ENCODE measurements around the gene LILRB4. TPM values are rescaled to one million over a fixed set of nuclear protein-coding genes. Genes with fewer than 3 reads are reported as not detected.
"Not testable (repeated sequence)": the region's sequence is repeated elsewhere in the genome, so short reads cannot be mapped to it uniquely, and the experiment has no call there.

The LILRB4 gene
- total RNA-seq, 1 experiment from 2014 or later: not detected

- ATAC-seq (no peak), DNase-seq (ENCODE audit: low spot score) (no peak)
- CTCF ChIA-PET: no interaction called here
- Mint-ChIP-seq H3K4me1 (no peaks in the 10 kb centered on the region), H3K27ac (no peak overlapping the region), H3K4me3 (no peak overlapping the region), H3K27me3 (ENCODE audit: low read depth) (peaks cover 12% of the 10 kb centered on the region), H3K36me3 (peaks cover 37% of the 10 kb centered on the region), H3K9me3 (peaks cover 53% of the 10 kb centered on the region)
- POLR2A ChIA-PET: no interaction called here
- no peak for TF ChIP-seq NR1H2 (CRISPR knock-in tag; IDR thresholded peaks at IDR 0.05)
- no peak for TF ChIP-seq TEAD4 (CRISPR knock-in tag; IDR thresholded peaks at IDR 0.05)
- no peak for TF ChIP-seq GTF2I (CRISPR knock-in tag; conservative IDR thresholded peaks at IDR 0.05)
- no peak for TF ChIP-seq CBFB (CRISPR knock-in tag; IDR thresholded peaks at IDR 0.05; ENCODE audit: low read depth)
- TF ChIP-seq NFATC4 (CRISPR knock-in tag; IDR thresholded peaks at IDR 0.05): no peak
- TF ChIP-seq, protein P1, sequence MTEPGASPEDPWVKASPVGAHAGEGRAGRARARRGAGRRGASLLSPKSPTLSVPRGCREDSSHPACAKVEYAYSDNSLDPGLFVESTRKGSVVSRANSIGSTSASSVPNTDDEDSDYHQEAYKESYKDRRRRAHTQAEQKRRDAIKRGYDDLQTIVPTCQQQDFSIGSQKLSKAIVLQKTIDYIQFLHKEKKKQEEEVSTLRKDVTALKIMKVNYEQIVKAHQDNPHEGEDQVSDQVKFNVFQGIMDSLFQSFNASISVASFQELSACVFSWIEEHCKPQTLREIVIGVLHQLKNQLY (CRISPR knock-in tag; IDR thresholded peaks at IDR 0.05): no peak
- TF ChIP-seq, protein P2, sequence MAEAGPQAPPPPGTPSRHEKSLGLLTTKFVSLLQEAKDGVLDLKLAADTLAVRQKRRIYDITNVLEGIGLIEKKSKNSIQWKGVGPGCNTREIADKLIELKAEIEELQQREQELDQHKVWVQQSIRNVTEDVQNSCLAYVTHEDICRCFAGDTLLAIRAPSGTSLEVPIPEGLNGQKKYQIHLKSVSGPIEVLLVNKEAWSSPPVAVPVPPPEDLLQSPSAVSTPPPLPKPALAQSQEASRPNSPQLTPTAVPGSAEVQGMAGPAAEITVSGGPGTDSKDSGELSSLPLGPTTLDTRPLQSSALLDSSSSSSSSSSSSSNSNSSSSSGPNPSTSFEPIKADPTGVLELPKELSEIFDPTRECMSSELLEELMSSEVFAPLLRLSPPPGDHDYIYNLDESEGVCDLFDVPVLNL (CRISPR knock-in tag; IDR thresholded peaks at IDR 0.05; ENCODE audit: borderline replicate concordance, low read depth): no peak
- no peak for TF ChIP-seq TEAD1 (CRISPR knock-in tag; IDR thresholded peaks at IDR 0.05)
- TF ChIP-seq NR3C1 (CRISPR knock-in tag; conservative IDR thresholded peaks at IDR 0.05; ENCODE audit: low read depth): no peak
- no peak for TF ChIP-seq ZNF232 (CRISPR knock-in tag; IDR thresholded peaks at IDR 0.05)
- TF ChIP-seq, protein P3, sequence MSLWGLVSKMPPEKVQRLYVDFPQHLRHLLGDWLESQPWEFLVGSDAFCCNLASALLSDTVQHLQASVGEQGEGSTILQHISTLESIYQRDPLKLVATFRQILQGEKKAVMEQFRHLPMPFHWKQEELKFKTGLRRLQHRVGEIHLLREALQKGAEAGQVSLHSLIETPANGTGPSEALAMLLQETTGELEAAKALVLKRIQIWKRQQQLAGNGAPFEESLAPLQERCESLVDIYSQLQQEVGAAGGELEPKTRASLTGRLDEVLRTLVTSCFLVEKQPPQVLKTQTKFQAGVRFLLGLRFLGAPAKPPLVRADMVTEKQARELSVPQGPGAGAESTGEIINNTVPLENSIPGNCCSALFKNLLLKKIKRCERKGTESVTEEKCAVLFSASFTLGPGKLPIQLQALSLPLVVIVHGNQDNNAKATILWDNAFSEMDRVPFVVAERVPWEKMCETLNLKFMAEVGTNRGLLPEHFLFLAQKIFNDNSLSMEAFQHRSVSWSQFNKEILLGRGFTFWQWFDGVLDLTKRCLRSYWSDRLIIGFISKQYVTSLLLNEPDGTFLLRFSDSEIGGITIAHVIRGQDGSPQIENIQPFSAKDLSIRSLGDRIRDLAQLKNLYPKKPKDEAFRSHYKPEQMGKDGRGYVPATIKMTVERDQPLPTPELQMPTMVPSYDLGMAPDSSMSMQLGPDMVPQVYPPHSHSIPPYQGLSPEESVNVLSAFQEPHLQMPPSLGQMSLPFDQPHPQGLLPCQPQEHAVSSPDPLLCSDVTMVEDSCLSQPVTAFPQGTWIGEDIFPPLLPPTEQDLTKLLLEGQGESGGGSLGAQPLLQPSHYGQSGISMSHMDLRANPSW (CRISPR knock-in tag; conservative IDR thresholded peaks at IDR 0.05; ENCODE audit: low read depth): no peak
- no peak for TF ChIP-seq ZNF671 (CRISPR knock-in tag; IDR thresholded peaks at IDR 0.05)
- TF ChIP-seq TP53 (CRISPR knock-in tag; IDR thresholded peaks at IDR 0.05): no peak
- TF ChIP-seq E2F5 (CRISPR knock-in tag; IDR thresholded peaks at IDR 0.05): no peak
These were observed 24.1 kb upstream of the LILRB4 start for GRCh38 chr19:54638683-54639082.

- ATAC-seq; DNase-seq (ENCODE audit: low spot score); POLR2A ChIA-PET: not testable (repeated sequence)
These were observed 19.8 kb upstream of the LILRB4 start for GRCh38 chr19:54642953-54643352.

GRCh38 chr19:54643583-54643982 is 19.2 kb upstream of the LILRB4 start:
- H3K4me3 Mint-ChIP-seq; ATAC-seq; POLR2A ChIA-PET; DNase-seq (ENCODE audit: low spot score); H3K4me1 Mint-ChIP-seq; CTCF ChIA-PET; H3K27ac Mint-ChIP-seq: not testable (repeated sequence)
- peaks cover 12% of the 10 kb centered on the region for H3K27me3 Mint-ChIP-seq (ENCODE audit: low read depth)
- H3K36me3 Mint-ChIP-seq: peaks cover 35% of the 10 kb centered on the region
- peaks cover 76% of the 10 kb centered on the region for H3K9me3 Mint-ChIP-seq

More at GRCh38 chr19:54642953-54643352, 19.8 kb upstream of the LILRB4 start:
- H3K4me1 Mint-ChIP-seq, CTCF ChIA-PET, H3K4me3 Mint-ChIP-seq, H3K27ac Mint-ChIP-seq: not testable (repeated sequence)
- Mint-ChIP-seq H3K9me3 (peaks cover 73% of the 10 kb centered on the region), H3K27me3 (ENCODE audit: low read depth) (peaks cover 12% of the 10 kb centered on the region), H3K36me3 (peaks cover 32% of the 10 kb centered on the region)

DNA sequence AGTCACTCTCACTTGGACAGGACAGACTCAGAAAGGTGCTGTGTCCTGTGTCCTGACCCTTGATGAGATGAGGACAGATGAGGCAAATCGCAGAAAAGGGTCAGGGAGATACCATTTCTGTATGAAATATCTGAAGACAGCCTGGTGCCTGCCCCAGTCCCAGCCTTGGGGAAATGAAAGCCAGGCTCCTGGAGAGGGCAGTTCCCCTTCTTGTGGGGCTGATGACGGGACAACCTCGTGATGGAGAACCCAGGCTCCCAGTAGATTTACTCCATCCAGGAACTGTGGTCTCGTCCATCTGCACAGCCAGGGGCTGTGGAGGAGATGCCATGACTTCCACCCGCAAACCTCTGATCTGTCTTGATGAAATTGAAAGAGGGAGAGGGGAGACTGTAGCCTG is 18.7 kb upstream of the LILRB4 start:
- Mint-ChIP-seq H3K36me3 (peaks cover 30% of the 10 kb centered on the region), H3K4me1 (no peaks in the 10 kb centered on the region), H3K27ac (no peak overlapping the region), H3K27me3 (ENCODE audit: low read depth) (peaks cover 7% of the 10 kb centered on the region), H3K4me3 (no peak overlapping the region), H3K9me3 (peaks cover 76% of the 10 kb centered on the region)
- ATAC-seq: no peak
- DNase-seq (ENCODE audit: low spot score): no peak
- no peak for TF ChIP-seq TCF7 (CRISPR knock-in tag; IDR thresholded peaks at IDR 0.05; ENCODE audit: low read depth)
- no peak for TF ChIP-seq ZNF416 (CRISPR knock-in tag; IDR thresholded peaks at IDR 0.05)
- TF ChIP-seq TEAD1 (CRISPR knock-in tag; IDR thresholded peaks at IDR 0.05): no peak
- no peak for TF ChIP-seq CREM (CRISPR knock-in tag; IDR thresholded peaks at IDR 0.05)
- TF ChIP-seq, protein P2 (CRISPR knock-in tag; IDR thresholded peaks at IDR 0.05; ENCODE audit: borderline replicate concordance, low read depth): no peak
- TF ChIP-seq HMGXB4 (CRISPR knock-in tag; IDR thresholded peaks at IDR 0.05): no peak
- no peak for TF ChIP-seq ELF4 (CRISPR knock-in tag; IDR thresholded peaks at IDR 0.05; ENCODE audit: low read depth)
- TF ChIP-seq ZNF671 (CRISPR knock-in tag; IDR thresholded peaks at IDR 0.05): no peak
- TF ChIP-seq ZNF423 (CRISPR knock-in tag; IDR thresholded peaks at IDR 0.05): no peak
- CTCF ChIA-PET: no interaction called here
- POLR2A ChIA-PET: no interaction called here
